ENCODE results near the gene TBCD. TPM values are rescaled to one million over a fixed set of nuclear protein-coding genes. Genes with fewer than 3 reads are reported as not detected.
"Not testable (repeated sequence)": the region's sequence is repeated elsewhere in the genome, so short reads cannot be mapped to it uniquely, and the experiment has no call there.

The TBCD gene
- total RNA-seq, 2 donors from 2014 or later = 64.0 to 123 TPM

DNA sequence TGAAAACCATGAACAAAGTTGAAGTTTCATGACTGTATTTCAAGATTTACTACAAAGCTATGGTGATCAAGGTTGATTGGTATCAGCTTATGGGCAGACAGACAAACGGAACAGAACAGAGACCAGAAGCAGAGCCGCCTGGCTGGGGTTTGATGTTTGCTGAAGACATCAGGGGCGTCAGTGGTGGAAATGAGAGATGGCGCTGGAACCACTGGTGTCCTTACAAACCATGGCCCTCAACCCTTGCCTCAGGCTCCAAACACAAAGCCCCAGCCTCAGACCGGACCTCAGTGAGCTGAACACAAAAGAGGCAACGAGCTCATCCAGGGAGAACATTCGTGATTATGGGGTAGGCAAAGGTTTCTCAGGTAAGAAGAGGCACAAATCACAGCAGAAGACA, 214.6 kb downstream of the TBCD start:
- Histone ChIP-seq H3K27me3 (replicated peaks; ENCODE audit: insufficient read depth) (no peaks in the 10 kb centered on the region), H3K4me3 (no peak overlapping the region), H3K36me3 (no peaks in the 10 kb centered on the region), H3K9me3 (no peaks in the 10 kb centered on the region), H3K27ac (no peak overlapping the region), H3K4me1 (replicated peaks) (no peaks in the 10 kb centered on the region)
- TF ChIP-seq POLR2AphosphoS5 (IDR thresholded peaks at IDR 0.05) = no peak
- TF ChIP-seq, protein P1, sequence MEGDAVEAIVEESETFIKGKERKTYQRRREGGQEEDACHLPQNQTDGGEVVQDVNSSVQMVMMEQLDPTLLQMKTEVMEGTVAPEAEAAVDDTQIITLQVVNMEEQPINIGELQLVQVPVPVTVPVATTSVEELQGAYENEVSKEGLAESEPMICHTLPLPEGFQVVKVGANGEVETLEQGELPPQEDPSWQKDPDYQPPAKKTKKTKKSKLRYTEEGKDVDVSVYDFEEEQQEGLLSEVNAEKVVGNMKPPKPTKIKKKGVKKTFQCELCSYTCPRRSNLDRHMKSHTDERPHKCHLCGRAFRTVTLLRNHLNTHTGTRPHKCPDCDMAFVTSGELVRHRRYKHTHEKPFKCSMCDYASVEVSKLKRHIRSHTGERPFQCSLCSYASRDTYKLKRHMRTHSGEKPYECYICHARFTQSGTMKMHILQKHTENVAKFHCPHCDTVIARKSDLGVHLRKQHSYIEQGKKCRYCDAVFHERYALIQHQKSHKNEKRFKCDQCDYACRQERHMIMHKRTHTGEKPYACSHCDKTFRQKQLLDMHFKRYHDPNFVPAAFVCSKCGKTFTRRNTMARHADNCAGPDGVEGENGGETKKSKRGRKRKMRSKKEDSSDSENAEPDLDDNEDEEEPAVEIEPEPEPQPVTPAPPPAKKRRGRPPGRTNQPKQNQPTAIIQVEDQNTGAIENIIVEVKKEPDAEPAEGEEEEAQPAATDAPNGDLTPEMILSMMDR (IDR thresholded peaks at IDR 0.05) = no peak
- no peak for TF ChIP-seq POLR2A (IDR thresholded peaks at IDR 0.05)
- no peak for DNase-seq (ENCODE audit: low spot score)
- intact Hi-C loops (cut with DNase I) = no loop called here
- 90% methylated on average over 7 of the region's 7 CpGs for WGBS

DNA sequence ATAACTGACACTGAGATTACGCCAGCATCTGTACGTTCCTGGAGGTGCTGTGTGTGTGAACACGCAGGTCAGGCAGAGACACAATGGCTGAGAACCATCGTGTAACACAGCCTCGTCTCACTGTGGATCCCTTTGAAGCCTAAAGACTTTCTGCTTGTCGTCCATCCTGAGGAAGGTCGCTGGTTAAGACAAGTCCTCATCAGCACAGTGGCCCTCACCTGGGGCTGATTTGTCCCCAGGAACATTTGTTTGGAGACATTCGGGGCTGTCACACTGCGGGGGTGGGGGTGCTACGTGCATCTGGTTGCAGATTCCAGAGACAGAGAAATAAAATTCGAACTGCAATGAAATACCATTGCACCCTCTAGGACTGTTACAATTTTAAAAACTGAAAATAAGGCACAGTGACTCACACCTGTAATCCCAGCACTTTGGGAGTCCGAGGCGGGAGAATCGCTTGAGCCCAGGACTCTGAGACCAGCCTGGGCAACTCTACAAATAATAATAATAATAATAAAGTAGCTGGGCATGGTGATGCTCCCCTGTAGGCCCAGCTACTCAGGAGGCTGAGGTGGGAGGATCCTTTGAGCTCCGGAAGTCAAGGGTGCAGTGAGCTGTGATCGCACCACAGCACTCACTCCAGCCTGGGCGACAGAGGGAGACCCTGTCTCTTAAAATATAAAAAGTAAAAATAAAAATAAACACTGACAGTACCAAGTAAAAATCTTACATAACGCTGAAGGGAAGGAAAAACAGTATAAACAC, 215.6 kb downstream of the TBCD start:
- no peak overlapping the region for H3K4me3 ChIP-seq
- no peaks in the 10 kb centered on the region for H3K4me1 ChIP-seq (replicated peaks)
- TF ChIP-seq POLR2A (IDR thresholded peaks at IDR 0.05) (no peak), POLR2AphosphoS5 (IDR thresholded peaks at IDR 0.05) (no peak)
- TF ChIP-seq, protein P1 (IDR thresholded peaks at IDR 0.05) = no peak
- intact Hi-C loops (cut with DNase I) = no loop called here
- DNase-seq (ENCODE audit: low spot score) = no peak
- no peaks in the 10 kb centered on the region for H3K36me3 ChIP-seq
- H3K27ac ChIP-seq = no peak overlapping the region
- H3K27me3 ChIP-seq (replicated peaks; ENCODE audit: insufficient read depth) = no peaks in the 10 kb centered on the region
- H3K9me3 ChIP-seq = no peaks in the 10 kb centered on the region
- 89% methylated on average over 18 of the region's 18 CpGs for WGBS

DNA sequence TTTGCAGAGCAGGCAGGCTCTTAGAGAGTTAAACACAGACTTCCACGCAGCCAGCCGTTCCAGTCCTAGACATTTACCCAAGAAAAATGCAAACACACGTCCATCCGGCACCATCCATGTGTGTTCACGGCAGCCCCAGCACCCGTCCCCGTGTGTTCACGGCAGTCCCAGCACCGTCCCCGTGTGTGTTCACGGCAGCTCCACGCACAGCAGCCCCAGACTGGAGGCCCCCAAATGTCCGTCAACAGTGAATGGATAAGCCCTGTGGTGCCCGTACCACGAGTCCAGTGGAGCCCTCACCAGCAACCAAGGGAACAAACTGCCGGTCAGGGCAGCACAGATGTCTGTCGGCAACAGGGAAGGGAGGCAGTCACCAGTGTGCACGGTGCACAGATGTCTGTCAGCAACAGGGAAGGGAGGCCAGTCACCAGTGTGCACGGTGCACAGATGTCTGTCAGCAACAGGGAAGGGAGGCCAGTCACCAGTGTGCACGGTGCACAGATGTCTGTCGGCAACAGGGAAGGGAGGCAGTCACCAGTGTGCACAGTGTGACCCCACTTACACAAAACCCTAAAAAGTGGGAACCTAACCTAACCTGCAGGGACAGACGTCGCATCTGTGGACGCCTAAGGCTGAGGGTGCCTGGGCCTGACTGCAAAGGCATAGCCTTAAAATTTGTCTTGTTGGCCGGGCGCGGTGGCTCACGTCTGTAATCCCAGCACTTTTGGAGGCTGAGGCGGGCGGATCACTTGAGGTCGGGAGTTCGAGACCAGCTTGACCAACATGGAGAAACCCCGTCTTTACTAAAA, 216.4 kb downstream of the TBCD start:
- H3K27me3 ChIP-seq (replicated peaks; ENCODE audit: insufficient read depth); H3K4me1 ChIP-seq (replicated peaks); H3K4me3 ChIP-seq; H3K36me3 ChIP-seq; H3K27ac ChIP-seq; DNase-seq (ENCODE audit: low spot score); intact Hi-C loops (cut with DNase I); H3K9me3 ChIP-seq: not testable (repeated sequence)
- 66% methylated on average over 33 of the region's 33 CpGs for WGBS

DNA sequence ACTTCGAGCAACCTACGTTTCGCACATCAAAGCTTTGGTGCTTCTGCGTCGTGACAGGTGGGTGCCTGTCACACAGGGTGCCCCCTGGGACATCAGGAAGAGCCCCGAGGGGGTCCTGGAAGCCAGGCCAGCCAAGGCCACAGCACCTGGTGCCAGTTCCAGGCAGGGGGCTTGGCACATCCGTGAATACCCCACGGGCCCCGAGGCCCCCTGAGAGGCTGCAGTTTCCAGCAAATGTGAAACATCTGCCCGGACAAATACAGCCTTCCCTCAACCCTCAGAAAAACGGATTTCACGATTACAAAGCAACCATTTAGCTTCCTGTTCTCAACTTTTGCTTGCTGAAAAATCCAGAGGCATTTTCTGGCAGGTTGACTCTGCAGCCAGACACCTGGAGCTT, 218.2 kb downstream of the TBCD start:
- WGBS = 77% methylated on average over 12 of the region's 12 CpGs
- H3K4me3 ChIP-seq = no peak overlapping the region
- H3K27me3 ChIP-seq (replicated peaks; ENCODE audit: insufficient read depth) = no peaks in the 10 kb centered on the region
- intact Hi-C loops (cut with DNase I) = no loop called here
- H3K9me3 ChIP-seq = no peaks in the 10 kb centered on the region
- no peaks in the 10 kb centered on the region for H3K4me1 ChIP-seq (replicated peaks)
- no peak for DNase-seq (ENCODE audit: low spot score)
- no peaks in the 10 kb centered on the region for H3K36me3 ChIP-seq
- H3K27ac ChIP-seq = no peak overlapping the region
- TF ChIP-seq POLR2A (IDR thresholded peaks at IDR 0.05) (no peak), POLR2AphosphoS5 (IDR thresholded peaks at IDR 0.05) (no peak)
- TF ChIP-seq, protein P1 (IDR thresholded peaks at IDR 0.05) = no peak

DNA sequence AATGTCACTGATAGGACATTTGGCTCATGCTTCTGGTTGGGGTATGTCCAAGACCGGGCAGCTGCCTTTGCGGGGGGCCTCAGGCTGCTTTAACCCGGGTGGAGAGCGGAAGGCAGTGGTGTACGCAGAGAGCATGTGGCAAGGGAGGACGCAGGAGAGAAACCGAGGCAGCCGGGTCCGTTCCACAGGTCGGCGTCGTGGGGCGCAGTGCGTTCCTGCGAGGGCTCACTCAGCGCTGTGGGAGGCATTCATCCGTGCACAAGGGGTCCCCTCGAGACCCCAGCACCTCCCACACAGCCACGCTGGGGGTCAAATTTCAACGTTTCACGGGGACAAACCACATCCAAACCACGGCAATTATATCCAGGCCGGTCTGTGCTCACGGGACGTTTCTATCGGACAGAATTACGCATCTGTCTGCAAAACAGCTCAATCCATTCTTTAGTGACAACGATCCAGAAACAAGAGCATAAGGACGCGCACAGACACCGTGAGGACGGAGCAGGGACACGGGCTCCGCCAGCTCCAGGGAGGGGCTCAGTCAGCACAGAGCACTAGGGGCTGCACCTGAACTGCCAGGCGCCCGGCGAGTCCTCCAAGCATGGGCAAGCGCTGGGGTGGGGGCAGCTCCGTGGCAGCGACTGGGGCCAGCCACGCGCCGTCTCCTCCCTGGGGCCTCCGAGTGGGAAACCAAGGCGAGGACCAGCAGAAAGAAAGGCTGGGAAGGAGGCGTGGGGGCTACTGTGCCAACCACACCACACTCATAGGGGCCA, 219.1 kb downstream of the TBCD start:
- no peak for DNase-seq (ENCODE audit: low spot score)
- H3K4me1 ChIP-seq (replicated peaks) = no peaks in the 10 kb centered on the region
- no peaks in the 10 kb centered on the region for H3K9me3 ChIP-seq
- WGBS = 86% methylated on average over 46 of the region's 46 CpGs
- intact Hi-C loops (cut with DNase I) = no loop called here
- no peak overlapping the region for H3K4me3 ChIP-seq
- no peak overlapping the region for H3K27ac ChIP-seq
- TF ChIP-seq, protein P1 (IDR thresholded peaks at IDR 0.05) = no peak
- TF ChIP-seq POLR2AphosphoS5 (IDR thresholded peaks at IDR 0.05) (no peak), POLR2A (IDR thresholded peaks at IDR 0.05) (no peak)
- no peaks in the 10 kb centered on the region for H3K27me3 ChIP-seq (replicated peaks; ENCODE audit: insufficient read depth)
- no peaks in the 10 kb centered on the region for H3K36me3 ChIP-seq
